Stimulated activated CD4-positive, alpha-beta T cell treated with anti-CD3 and anti-CD28 coated beads, Interleukin-4, amount 100 ng/mL, for 48 hours (primary cell): Measurements from ENCODE around the gene TRPM3.

Experiments
- DNase-seq, 2 donors: peaks; one replicate each; pipeline ENCODE4 v3.0.0-alpha.2; 2020; ENCODE audit warnings: low read depth in 2 of 2

The TRPM3 gene

DNA sequence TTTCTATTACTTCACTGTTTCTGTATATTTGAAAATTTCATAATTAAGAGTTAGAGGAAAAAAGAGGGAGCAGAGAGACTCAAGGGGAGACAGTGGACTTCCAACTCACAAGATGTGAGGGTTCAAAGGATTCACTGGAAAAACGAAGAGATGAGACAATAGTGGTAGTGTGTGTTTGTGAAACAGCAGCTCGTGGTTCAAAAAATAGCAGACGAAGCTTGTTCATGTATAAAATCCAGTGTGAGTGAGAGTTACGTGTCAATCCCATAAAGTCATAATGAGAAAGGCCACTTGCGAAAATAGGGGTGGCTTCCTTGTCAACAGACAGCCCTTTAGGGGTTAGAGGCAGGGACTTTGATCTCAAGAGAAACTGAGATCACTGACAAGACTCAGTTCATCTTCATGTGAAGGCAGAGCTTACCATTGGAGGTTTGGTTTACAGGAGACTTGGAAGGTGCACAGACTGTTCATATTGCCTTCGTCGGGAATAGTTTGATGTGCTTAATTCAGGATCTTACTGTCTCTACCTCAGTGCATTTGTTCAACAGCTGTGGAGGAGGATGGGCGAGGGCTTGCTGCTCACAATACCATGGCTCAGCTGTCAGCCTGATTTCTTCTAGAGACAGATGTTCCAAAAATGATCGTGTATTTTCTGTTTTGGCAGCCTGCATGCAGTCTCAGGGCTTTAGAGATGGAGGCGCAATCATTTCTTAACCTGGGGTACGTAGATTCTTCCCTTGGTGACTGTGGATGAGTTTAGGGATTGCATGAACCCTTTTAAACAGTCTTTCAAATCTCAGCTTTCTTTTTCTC lies 601.3 kb downstream of the TRPM3 start:
- DNase-seq = peak in 1 of 2 donors; percentile 4

DNA sequence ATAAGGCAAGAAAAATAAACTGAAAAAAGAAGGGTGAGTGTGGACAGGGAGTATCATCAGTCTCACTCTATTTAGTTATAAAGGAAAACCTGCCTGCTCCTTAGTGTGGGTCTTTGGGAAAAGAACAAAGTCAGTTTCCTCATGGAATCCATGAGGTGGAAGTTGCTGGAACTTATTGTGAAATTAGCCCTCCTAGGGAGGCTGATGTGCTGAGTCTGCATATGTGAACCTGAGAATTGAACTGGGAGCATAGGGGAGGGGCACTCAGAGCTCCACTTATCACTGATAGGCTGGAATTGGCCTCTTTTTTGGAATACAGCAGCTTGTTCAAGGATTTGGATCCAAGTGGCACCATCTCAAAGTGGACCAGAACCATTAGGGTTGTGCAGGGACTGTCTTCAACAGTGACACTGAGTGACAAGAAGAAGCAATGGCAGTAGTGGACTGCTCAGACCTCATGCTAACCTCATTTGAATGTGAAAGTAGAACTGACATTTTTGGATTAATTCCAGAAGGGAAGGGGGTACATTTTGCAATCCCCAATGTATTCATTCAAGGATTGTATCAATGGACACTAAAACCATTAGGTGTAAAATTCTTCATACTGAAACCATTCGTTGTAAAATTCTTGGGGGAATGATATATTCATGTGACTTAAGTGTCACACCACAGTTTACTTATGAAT lies 603.4 kb downstream of the TRPM3 start:
- DNase-seq = no peak

DNA sequence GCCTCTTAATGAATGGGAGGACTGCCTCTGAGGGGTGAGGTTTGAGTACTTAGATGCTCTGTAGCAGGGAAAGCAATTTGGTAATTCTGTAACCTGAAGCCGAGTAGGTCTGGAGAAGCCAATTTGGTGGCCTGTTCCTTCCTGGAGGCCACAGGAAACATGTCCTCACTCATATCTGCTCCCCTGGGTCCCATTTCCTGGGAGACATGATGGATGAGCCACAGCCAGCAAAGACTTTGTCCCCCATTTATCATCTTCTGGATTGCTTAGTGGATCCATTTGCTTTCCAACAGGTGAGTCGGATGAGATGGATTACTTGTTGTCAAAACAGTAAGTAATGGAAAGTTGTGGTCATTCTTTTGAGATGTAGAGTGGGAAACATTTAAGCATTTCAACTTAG lies 607.1 kb downstream of the TRPM3 start:
- DNase-seq = no peak

DNA sequence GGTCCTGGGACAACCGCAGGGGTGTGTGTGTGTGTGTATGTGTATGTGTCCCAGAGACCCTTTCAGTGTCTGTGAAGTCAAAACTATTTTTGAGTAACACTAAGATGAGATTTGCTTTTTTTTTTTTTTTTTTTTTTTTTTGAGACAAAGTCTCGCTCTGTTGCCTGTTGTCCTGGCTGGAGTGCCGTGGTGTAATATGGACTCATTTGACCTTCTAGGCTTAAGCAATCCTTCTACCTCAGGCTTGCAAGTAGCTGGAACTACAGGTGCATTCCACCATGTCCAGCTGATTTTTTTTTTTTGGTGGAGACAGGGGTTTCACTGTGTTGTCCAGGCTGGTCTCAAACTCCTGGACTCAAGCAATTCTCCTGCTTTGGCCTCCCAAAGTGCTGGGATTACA lies 609.6 kb downstream of the TRPM3 start:
- no peak for DNase-seq

DNA sequence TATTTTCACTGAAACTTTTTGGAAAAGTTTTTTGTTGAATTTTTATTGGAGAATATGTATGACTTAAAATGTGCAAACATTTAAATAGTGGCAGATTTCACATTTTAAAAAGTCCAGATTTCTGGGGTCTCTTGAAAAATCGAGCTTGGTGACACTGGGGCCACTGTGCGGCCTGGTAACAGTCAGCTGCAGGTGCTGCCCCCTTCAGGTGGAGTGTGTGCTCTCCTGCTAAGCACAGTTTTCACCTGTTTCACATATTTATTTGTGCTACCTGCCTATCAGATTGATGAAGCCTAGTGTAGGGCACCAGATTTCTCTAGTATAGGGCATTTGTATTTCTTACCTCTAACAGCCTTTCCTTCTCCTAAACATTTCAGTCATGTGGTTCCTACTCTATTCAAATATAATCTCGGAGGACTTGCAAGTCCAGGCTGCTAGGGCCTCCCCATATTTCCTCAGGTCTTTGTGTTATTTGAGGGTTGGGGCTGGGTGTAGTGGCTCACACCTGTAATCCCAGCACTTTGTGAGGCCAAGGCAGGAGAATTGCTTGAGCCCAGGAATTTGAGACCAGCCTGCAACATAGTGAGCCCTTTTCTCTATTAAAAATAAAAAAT lies 611.2 kb downstream of the TRPM3 start:
- peak; percentile 36 to 52 for DNase-seq

DNA sequence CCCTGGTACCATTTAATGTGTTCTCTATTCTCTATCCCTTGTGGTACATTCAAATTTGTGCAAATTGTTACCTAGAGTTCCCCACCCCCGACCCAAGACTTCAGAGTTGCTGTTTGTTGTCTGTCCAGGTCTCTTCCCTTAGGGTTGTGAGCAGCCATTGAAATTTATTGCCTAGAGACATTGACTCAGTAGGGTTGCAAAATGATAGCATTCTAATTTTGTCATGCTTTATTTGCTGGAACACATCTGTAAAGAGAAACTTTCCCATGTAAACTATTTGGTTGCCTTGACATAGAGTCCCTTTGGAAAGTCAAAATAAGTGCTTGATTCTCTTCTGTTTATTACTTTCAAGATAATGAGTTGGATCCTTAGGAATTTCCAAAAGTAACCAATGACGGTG lies 615.3 kb downstream of the TRPM3 start:
- no peak for DNase-seq

DNA sequence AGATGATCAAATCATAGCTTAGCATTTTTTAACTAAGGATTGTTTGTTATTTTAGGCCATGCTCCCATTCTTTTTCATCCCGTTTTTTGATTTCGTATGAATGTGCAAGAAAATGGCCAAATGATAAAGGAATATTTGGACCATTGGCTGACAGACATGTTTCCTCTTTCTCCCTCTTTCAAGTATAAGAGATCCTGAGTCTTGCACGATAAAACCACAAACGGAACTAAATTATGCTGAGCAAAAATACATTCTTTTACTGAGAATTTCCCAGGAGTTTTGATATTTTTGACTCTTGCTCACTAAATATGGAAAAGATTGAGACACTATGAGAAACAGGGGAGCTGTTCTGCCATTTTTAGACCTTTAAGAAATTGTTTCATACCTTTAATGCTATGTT lies 616.6 kb downstream of the TRPM3 start:
- no peak for DNase-seq

DNA sequence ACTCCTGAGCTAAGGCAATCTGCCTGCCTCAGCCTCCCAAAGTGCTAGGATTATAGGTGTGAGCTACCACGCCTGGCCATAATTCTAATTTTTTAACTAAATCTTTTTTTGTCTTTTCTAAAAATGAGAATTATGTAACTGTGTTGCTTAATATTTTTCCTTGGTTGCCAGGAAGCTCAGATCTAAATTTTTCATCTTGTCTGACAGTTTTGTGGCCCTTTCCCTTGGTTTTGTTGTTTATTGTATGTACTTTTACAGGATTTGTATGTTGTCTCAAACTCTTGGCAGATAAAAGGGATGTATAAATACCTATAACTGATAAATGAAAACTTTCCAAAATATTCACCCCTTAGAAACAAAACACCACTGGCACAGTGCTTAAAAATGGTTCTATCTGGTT lies 618.7 kb downstream of the TRPM3 start:
- DNase-seq = no peak

DNA sequence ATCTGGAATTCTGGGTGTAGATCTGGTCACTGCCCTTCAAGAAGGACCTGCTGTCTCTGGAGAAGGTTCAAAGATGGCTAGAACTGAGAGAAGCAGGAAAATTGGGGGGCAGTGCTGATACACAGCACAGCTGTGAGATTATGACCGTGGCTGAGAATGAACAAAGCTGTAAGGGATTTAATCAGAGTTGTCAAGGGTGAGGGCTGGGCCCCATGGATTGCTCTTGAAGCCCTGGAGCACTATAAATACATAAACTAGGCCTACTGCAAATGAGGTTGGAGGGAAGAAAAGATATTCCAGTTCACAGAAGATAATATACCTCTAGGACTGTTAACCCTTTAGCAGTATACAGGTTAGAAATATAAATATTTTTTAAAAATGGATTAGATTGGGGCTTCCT lies 620.6 kb downstream of the TRPM3 start:
- no peak for DNase-seq

DNA sequence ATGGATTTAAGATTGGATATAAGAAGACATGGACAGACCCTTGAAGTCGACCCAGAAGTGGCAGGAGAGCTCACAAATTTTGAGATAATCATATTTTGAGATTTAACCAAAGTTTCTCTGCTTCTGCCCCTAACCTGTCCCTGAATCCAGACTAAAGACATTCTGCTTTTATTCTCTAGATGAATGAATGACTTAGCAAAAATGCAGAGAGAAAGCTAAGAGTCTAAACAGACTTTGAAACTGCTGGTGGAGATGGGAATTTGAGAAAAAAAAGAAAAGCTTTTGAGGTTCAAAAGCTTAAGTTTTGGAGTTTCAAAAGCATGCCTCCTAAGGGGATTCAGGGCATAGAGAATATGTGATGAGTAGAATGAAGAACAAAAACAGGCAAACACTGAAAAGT lies 621.8 kb downstream of the TRPM3 start:
- DNase-seq = no peak

DNA sequence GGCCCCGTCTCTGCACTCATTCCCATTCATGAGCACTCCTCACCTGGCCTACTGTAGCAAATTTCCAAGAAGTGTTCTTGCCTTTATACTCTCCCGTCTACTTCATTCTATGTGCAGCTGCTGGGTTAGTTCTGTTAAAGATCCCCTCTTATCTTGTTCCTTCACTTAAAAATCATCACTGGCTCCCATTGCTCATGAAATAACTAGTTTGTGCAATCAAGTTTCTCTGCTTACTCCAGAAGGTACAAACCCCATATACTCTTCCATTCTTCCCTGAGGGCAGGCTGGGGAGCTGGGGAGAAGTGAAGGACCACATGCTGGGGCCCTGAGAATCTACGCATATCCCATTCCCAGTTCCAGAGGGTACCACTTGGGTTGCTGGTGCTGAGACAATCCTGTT lies 622.6 kb downstream of the TRPM3 start:
- DNase-seq = no peak

DNA sequence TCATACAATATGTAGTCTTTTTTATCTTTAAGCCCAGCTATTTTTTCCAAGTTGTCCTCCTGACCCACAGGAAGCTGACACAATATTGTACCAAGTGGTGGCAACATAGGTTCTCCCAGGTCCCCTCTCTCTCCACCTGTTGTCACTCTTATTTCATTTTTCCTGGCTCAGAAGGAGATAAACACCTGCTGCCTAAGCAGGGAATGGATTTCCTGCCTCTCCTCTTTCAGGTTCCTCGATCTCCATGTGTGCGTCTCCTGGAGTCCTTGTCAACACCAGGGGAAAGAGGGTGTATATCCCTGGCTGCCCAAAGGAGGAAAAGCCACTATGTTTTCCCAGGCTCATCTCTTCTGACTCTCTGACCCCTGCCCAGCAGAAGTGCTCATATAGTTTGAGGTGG lies 625.2 kb downstream of the TRPM3 start:
- no peak for DNase-seq

DNA sequence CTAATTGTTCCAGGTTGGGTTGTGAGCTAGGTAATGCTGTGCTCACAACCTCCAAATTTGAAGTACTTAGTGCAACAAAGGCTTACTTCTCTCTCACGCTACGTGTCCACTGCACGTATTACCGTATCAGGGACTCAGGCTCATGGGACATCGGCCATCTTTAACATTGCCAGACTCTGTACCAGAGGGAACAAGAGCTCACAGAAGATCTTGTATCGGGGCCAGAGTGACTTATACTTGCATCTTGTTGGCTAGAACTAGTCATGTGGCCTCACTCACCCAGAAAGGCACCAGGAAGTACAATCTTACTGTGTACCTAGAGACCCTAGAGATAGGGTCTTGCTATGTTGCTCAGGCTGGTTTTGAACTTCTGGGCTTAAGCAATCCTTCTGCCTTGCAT lies 625.9 kb downstream of the TRPM3 start:
- no peak for DNase-seq

DNA sequence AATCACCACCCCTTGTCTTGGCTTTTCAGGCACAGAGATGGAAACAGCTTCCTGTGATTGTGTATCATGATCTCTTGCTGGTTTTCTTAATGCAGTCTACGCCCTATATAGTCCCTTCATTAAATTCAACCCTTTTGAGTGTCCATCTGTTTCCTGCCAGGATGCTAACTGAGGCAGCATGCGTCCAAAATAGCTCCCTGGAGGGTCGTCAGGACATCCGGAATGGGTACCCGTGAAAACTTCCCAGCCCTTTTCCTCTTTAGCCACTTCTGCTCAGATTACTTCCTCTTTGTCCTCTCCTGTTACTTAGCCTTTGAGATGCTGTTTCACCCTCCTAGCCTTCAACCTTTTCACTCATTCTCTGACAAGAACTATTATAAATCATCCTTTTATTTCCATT lies 627.2 kb downstream of the TRPM3 start:
- DNase-seq = no peak

DNA sequence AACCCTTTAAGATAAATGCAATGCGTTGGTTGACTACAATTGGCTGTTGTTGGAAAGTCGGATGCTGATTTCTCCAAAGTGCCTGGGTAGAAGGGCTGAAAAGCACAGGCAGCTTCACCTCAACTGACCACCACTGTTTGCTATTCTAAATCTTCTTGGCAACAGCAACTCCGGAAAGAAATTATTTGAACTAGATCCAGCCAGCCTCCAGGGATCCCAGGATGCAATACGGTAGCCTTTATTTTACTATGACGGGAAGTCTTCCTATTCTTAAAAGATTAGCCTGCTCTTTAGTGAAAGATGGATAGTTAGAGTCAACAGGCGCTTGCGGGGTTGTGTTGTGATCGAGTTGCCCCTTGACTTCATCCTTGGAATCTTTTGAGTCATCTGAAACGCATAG lies 628.4 kb downstream of the TRPM3 start:
- no peak for DNase-seq

DNA sequence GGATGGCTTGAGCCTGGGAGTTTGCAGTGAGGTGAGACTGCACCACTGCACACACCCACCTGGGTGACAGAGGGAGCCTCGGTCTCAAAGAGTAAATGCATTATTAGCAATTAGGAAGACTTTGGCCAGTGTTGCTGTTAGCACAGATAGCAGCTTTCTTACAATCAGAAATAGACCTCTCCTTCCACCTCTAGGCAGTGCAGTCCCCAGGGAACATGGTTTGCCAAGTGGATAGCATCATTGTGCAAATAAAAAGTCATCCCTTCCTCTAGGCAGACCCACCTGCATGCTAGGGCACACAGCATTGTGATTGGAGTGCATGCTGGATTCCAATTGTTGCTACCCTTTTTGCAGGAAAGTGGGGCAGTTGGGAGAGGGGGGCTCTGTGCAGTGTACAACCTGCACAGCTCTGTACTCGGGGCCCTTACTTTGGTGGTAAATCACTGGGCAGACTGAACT lies 629.1 kb downstream of the TRPM3 start:
- DNase-seq = no peak

DNA sequence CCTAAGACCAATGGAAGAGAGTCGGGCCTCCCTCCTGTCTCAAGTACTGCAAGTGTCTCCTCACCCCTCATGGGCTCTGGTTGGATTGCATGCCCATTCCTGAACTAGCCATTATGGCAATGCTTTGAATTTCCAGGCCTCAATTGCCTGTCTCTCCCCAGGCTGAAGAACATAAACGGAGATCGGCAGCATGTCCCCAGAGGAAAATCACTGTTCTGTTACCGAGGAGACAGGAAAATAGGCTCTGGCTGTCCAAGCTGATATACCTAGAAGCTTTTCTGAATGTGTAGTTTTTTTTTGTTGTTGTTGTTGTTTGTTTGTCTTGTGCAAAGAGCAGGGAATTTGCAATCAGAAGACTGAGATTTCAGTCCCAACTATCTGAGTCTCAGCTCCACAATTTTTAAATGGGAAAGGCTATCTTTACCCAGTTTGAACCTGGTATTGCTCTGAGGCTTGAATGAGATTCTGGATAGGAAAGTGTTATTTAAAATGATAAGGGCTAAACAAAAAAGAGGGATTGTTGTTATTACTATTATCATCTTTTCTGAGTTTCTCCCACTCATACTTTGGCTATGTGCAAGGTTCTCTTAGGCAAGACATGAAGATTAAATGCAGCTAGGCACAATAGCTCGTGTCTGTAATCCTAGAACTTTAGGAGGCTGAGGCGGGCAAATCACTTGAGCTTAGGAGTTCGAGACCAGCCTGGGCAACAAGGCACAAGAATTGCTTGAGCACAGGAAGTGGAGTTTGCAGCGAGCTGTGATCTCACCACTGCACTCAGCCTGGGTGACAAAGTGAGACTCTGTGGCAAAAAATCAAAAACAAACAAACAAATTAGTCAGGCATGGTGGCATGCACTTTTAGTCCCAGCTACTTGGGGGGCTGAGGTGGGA lies 629.7 kb downstream of the TRPM3 start:
- DNase-seq = no peak

DNA sequence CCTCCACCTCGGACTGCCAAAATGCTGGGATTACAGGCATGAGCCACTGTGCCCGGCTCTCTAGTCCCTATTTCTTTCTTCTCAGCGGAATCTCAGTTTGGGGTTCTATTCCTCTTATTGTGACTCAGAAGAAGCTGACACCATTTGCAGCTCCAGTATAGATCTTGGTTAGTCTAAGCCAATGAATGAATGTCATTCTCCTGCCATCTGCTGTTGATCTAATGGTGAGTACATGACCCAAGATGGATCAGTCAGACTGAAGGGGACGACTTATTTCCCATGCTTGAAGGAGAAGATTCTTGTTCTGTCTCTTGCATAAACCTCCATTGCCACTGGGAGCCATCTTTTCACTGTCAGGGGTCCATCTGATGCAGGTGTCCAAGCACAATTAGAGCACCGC lies 630.9 kb downstream of the TRPM3 start:
- no peak for DNase-seq

DNA sequence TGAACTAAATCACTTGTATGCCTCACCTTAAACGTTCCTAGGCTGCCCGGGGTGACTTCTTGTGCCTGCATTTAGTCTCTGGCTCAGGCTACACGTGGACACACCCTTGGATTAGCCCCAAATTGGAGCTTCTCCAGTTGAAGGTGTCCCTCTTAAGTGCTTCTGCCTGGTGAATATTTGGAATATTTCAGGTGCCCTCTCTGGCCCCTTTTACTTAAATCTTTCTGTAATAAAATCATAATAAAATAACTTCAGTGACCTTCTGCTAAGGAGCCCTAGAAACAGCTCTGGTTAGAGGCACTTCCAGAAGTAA lies 632.7 kb downstream of the TRPM3 start:
- DNase-seq = no peak

DNA sequence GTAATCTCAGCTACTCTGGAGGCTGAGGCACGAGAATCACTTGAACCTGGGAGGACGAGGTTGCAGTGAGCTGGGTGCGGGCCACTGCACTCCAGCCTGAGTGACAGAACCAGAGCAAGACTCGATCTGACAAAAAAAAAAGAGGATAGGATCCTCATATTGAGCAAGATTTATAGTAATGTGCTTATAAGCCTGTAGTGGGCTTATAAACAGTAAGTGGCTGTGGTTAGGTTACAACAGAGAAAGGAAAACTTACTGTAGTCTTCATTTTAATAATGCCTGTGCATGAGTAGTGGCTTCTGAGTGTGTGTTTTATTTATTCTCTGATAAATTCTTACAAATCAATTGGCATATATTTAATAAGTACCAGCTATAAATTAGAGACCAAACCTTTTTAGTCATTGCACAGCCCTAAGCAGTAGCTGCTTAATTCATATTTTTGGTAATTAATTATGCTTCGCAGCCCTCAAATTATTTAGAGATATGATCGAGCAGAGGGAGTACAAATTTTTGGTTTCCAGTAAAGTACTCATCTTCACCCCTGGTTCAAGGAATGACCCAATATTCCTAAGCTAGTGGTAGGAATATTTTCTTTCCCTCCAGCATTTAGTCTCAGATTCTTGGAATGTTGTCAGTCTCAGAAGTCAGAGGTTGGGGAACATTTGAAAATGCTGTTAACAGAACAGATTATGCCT lies 633.2 kb downstream of the TRPM3 start:
- DNase-seq = no peak

DNA sequence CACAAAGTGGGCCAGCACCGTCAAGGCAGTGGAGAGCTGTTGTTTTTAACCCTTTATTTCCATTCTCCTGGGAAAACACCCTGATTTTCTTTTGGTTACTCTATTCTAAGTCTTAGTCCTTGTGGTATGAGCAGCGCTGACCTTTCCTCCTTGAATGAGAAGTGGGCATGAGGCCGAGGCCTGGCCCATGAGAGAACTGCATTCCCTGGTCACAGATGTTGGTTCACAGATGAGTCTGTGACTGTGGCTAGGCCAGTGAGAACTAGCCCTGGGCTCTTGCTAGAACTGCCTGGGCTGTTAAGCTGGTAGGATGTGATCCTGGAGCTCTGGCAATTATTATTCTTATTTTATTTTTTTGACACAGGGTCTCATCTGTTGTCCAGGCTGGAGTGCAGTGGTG lies 635.3 kb downstream of the TRPM3 start:
- DNase-seq = no peak
